HFFc6 (cell line): ENCODE data around the gene SLIT3. TPM values are rescaled to one million over a fixed set of nuclear protein-coding genes. Genes with fewer than 3 reads are reported as not detected.
"Not testable (repeated sequence)": the region's sequence is repeated elsewhere in the genome, so short reads cannot be mapped to it uniquely, and the experiment has no call there.

ENCODE experiments used
- DNase-seq: peaks from one replicate; pipeline ENCODE4 v3.0.0-alpha.2; 2018
- H3K27ac Mint-ChIP-seq: 2 replicates; pipeline ENCODE4 v1.8.0; 2020; ENCODE audit warnings: mild to moderate bottlenecking, mixed read lengths
- H3K27me3 Mint-ChIP-seq: 2 replicates; pipeline ENCODE4 v1.8.0; 2021; ENCODE audit warnings: mild to moderate bottlenecking, moderate library complexity, mixed read lengths; ENCODE audit not compliant: insufficient read depth
- H3K36me3 Mint-ChIP-seq: 2 replicates; pipeline ENCODE4 v1.8.0; 2021; ENCODE audit warnings: low read depth, mixed read lengths
- H3K4me1 Mint-ChIP-seq: 2 replicates; pipeline ENCODE4 v1.8.0; 2020; ENCODE audit warnings: low read depth, mixed read lengths
- H3K4me3 Mint-ChIP-seq: 2 replicates; pipeline ENCODE4 v1.8.0; 2020; ENCODE audit warnings: mild to moderate bottlenecking, moderate library complexity, mixed read lengths
- H3K9me3 Mint-ChIP-seq: 2 replicates; pipeline ENCODE4 v1.8.0; 2020; ENCODE audit warnings: mild to moderate bottlenecking, mixed read lengths
- CTCF ChIP-seq: fragments of 200-600 bp; sonication (generic); IDR thresholded peaks from 2 replicates; pipeline ENCODE4 v1.5.0; 2021; ENCODE audit warnings: antibody characterized with exemption, mild to moderate bottlenecking
- total RNA-seq, 6 experiments: library from RNA; stranded (reverse); fragmentation: NEBNext Ultra II Directional; extraction: Animal tissue kit (Norgen Biotek cat#: 25700); gene quantifications; 2 replicates in 1 of 6; 3 replicates in 5 of 6; pipeline ENCODE4 v1.2.3, GENCODE V29; 2021

Gene SLIT3
- total RNA-seq, 6 experiments from 2014 or later: 4.2 to 8.3 (median 7.1) TPM

DNA sequence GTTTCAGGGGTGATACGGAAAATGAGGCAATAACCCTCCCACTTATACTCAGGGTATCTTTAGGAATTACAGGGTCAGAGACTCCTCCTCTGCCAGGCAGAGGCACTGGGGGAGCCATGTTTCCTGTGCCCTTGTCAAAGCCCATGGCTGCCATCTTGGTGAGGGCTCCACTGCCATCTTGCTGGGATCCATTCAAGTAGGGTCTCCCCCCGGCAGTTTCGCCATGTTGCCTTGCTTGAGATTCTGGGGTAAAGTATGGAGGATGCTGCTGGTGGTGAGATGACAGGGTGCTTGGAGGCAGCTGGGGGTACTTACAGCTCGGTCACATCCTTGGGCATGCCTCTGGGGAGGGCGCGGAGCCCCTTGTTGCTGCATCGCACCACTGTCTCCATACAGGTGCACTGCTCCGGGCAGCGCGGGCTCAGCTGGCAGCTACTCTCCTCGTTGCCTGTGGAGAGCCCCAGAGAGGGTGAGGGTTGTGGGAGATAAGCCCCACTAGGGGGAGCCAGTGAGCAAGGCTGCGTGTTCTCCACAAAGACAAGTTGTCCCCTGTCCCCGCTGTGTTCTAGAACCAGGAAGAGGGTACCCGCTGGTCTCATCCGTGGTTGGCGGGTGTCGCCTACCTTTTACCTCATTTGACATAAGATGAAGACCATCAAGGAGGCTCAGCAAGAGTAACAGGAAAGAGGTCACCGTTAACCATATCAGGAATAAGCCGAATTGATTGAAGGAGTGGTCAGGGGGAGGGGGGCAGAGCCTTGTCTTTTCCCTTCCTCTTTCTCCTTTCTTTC, 552.8 kb downstream of the SLIT3 start:
- Mint-ChIP-seq H3K4me3 (no peak overlapping the region), H3K4me1 (no peaks in the 10 kb centered on the region), H3K27ac (no peak overlapping the region), H3K9me3 (peaks cover 10% of the 10 kb centered on the region; the same call in 1 of the 2 replicates), H3K27me3 (peaks cover 5% of the 10 kb centered on the region), H3K36me3 (no peaks in the 10 kb centered on the region)
- TF ChIP-seq CTCF: peak; percentile 65
- DNase-seq: no peak

GRCh38 chr5:168746893-168747640, 553.9 kb downstream of the SLIT3 start:
- Mint-ChIP-seq H3K4me3 (no peak overlapping the region), H3K4me1 (no peaks in the 10 kb centered on the region), H3K27me3 (peaks cover 5% of the 10 kb centered on the region; the same call in 1 of the 2 replicates), H3K9me3 (peaks cover 10% of the 10 kb centered on the region; the same call in 1 of the 2 replicates), H3K36me3 (no peaks in the 10 kb centered on the region), H3K27ac (no peak overlapping the region)
- DNase-seq: no peak
- TF ChIP-seq CTCF: no peak

DNA sequence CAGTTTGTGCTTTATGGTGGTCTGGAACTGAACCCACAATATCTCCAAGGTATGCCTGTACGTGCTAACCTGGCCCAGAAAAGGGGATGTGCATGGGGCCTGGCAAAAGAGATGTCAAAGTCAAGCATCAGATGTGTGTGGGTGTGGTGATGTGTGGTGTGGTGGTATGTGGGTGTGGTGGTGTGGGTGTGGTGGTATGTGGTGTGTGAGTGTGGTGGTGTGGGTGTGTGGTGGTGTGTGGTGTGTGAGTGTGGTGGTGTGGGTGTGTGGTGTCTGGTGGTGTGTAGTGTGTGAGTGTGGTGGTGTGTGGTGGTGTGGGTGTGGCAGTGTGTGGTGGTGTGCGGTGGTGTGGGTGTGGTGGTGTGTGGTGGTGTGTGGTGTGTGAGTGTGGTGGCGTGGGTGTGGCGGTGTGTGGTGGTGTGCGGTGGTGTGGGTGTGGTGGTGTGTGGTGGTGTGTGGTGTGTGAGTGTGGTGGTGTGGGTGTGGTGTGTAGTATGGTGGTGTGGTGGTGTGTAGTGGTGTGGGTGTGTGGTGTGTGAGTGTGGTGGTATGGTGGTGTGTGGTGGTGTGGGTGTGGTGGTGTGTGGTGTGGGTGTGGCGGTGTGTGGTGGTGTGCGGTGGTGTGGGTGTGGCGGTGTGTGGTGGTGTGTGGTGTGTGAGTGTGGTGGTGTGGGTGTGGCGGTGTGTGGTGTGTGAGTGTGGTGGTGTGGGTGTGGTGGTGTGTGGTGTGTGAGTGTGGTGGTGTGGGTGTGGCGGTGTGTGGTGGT, 554.6 kb downstream of the SLIT3 start:
- H3K4me1 Mint-ChIP-seq, DNase-seq, H3K27ac Mint-ChIP-seq, H3K4me3 Mint-ChIP-seq, H3K27me3 Mint-ChIP-seq, H3K9me3 Mint-ChIP-seq, H3K36me3 Mint-ChIP-seq: not testable (repeated sequence)

DNA sequence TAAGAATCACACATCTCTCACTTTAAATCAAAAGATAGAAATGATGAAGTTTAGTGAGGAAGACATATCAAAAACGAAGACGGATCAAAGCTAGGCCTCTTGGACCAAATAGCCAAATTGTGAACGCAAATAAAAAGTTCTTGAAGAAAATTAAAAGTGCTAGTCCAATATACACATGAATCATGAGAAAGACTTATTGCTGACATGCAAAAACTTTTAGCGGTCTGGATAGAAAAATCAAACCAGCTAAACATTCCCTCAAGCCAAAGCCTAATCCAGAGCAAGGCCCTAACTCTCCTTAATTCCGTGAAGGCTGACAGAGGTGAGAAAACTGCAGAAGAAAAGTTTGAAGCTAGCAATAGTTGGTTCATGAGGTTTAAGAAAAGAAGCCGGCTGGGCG, 557.3 kb downstream of the SLIT3 start:
- H3K36me3 Mint-ChIP-seq: no peaks in the 10 kb centered on the region
- DNase-seq: no peak
- no peak for TF ChIP-seq CTCF
- no peaks in the 10 kb centered on the region for H3K4me1 Mint-ChIP-seq
- H3K9me3 Mint-ChIP-seq: peaks cover 10% of the 10 kb centered on the region; the same call in 1 of the 2 replicates
- peaks cover 5% of the 10 kb centered on the region; the same call in 1 of the 2 replicates for H3K27me3 Mint-ChIP-seq
- no peak overlapping the region for H3K4me3 Mint-ChIP-seq
- H3K27ac Mint-ChIP-seq: no peak overlapping the region

DNA sequence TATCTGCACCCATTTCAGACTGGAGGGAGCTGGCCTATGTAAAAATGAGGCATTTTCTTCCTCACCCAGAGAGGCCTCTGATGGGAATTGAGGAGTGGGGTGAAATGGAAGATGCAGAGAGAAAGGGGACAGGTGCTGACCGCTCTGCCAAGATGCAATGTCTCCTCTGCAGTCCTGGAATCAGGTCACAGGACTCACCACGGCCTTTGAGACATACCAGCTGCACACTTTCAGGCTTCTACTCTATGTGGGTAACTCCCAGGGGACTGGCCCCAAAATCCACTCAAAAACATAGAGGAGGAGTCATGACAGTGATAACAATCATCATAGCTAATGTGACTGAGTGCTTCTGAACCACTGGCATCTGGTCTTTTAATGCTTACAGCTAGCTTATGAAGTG, 558.6 kb downstream of the SLIT3 start:
- H3K4me1 Mint-ChIP-seq, H3K27ac Mint-ChIP-seq, H3K27me3 Mint-ChIP-seq, H3K9me3 Mint-ChIP-seq, H3K36me3 Mint-ChIP-seq, H3K4me3 Mint-ChIP-seq, DNase-seq: not testable (repeated sequence)

DNA sequence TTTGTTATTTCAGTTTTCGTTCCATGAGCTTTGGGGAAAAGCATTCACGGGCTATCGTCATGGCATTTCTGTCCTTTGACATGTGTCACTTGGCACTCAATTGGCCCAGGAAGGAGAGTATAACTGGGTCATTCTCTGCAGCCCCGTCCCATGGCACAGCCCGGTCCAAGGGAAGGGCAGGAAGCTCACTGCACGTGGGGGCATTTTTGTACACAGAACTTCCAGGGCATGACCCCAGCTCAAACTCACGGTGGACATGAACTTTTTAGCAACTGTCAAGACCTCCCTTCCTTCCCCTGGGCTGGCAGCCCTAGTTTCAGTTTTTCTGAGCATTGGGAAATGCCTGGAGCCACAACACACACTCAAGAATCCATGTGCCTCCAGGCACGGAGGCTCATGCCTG, 560.1 kb downstream of the SLIT3 start:
- Mint-ChIP-seq H3K4me1 (no peaks in the 10 kb centered on the region), H3K4me3 (no peak overlapping the region), H3K27me3 (no peaks in the 10 kb centered on the region; the same call in none of the 2 replicates), H3K27ac (no peak overlapping the region), H3K9me3 (0 out of 2 replicates have a peak, but pooled peaks cover 3% of the 10 kb centered on the region), H3K36me3 (no peaks in the 10 kb centered on the region)
- no peak for DNase-seq
- no peak for TF ChIP-seq CTCF
